HepG2 (cell line): ENCODE data around the gene ZNF184. TPM values are rescaled to one million over a fixed set of nuclear protein-coding genes. Genes with fewer than 3 reads are reported as not detected.

Experiments used
- ARID4A ChIP-seq: sonication (generic); formaldehyde crosslinking; IDR thresholded peaks from 2 replicates; pipeline ENCODE4 v1.5.0; 2020; ENCODE audit warnings: mild to moderate bottlenecking, missing genetic modification reagents, borderline replicate concordance
- CREB1 ChIP-seq, 2 experiments: fragments of 450-650 bp in 1 of 2; IDR thresholded peaks; 2 replicates each; pipeline ENCODE4 v1.6.1; 2016 to 2017; ENCODE audit warnings: control low read depth in 1 of 2, mild to moderate bottlenecking in 1 of 2, missing compliant biosample characterization in 1 of 2, missing genetic modification characterization in 1 of 2
- FOSL2 ChIP-seq: sonication (generic); formaldehyde crosslinking; IDR thresholded peaks from 2 replicates; pipeline ENCODE4 v1.4.0; 2020; ENCODE audit warnings: missing genetic modification reagents
- GFI1 ChIP-seq: sonication (generic); formaldehyde crosslinking; IDR thresholded peaks from 2 replicates; pipeline ENCODE4 v1.5.0; 2020; ENCODE audit warnings: missing genetic modification reagents, mild to moderate bottlenecking, borderline replicate concordance
- JUND ChIP-seq: sonication (generic); formaldehyde crosslinking; IDR thresholded peaks from 2 replicates; pipeline ENCODE4 v1.8.0; 2022; ENCODE audit warnings: mild to moderate bottlenecking, missing genetic modification reagents
- KAT7 ChIP-seq: IDR thresholded peaks from 2 replicates; pipeline ENCODE4 v1.6.1; 2018; ENCODE audit warnings: borderline replicate concordance, missing compliant biosample characterization
- MIXL1 ChIP-seq: IDR thresholded peaks from 2 replicates; pipeline ENCODE4 v1.6.1; 2016
- NAIF1 ChIP-seq: sonication (generic); formaldehyde crosslinking; IDR thresholded peaks from 2 replicates; pipeline ENCODE4 v1.5.0; 2020; ENCODE audit warnings: mild to moderate bottlenecking, missing genetic modification reagents, borderline replicate concordance
- POLR2G ChIP-seq: fragments of 200-400 bp; formaldehyde crosslinking; IDR thresholded peaks from 2 replicates; pipeline ENCODE4 v1.6.1; 2018; ENCODE audit warnings: mild to moderate bottlenecking, low read depth, low read length, moderate library complexity
- SALL1 ChIP-seq: sonication (generic); formaldehyde crosslinking; IDR thresholded peaks from 2 replicates; pipeline ENCODE4 v1.8.0; 2022; ENCODE audit warnings: mild to moderate bottlenecking, missing genetic modification reagents
- SP5 ChIP-seq: IDR thresholded peaks from 2 replicates; pipeline ENCODE4 v1.6.1; 2016; ENCODE audit warnings: low read depth, borderline replicate concordance
- TBX3 ChIP-seq: fragments of 450-650 bp; IDR thresholded peaks from 2 replicates; pipeline ENCODE4 v1.6.1; 2017; ENCODE audit warnings: antibody characterized with exemption, mild to moderate bottlenecking, inconsistent platforms, borderline replicate concordance
- ZFP62 ChIP-seq: sonication (generic); formaldehyde crosslinking; IDR thresholded peaks from 2 replicates; pipeline ENCODE4 v1.4.0; 2020; ENCODE audit warnings: missing genetic modification reagents
- ZNF318 ChIP-seq: sonication (generic); formaldehyde crosslinking; IDR thresholded peaks from 2 replicates; pipeline ENCODE4 v1.4.0; 2020; ENCODE audit warnings: mild to moderate bottlenecking, missing genetic modification reagents
- ZNF556 ChIP-seq: sonication (generic); formaldehyde crosslinking; IDR thresholded peaks from 2 replicates; pipeline ENCODE4 v1.4.0; 2020; ENCODE audit warnings: mild to moderate bottlenecking, missing genetic modification reagents, borderline replicate concordance
- ZNF570 ChIP-seq: sonication (generic); formaldehyde crosslinking; IDR thresholded peaks from 2 replicates; pipeline ENCODE4 v1.4.0; 2020; ENCODE audit warnings: mild to moderate bottlenecking, missing genetic modification reagents, borderline replicate concordance
- polyA plus RNA-seq, 8 experiments: library from polyadenylated mRNA; depleted of rRNA in 3 of 8; stranded (reverse) in 7 of 8; unstranded in 1 of 8; fragments of >200 nt; fragmentation: Illumina TruSeq in 4 of 8; extraction: Trizol in 4 of 8; gene quantifications; 2 replicates each; pipeline versions ENCODE4 v1.2.1 to v1.2.3, GENCODE V29; 2011 to 2016; ENCODE audit warnings: low read depth in 4 of 8, missing spikeins in 1 of 8, mixed read lengths in 1 of 8; ENCODE audit not compliant: insufficient read depth in 1 of 8
- total RNA-seq, 5 experiments: library from RNA; depleted of rRNA; stranded (reverse); fragments of >200 nt; fragmentation: Illumina TruSeq; extraction: Trizol; gene quantifications; 2 replicates each; pipeline ENCODE4 v1.2.3, GENCODE V29; 2016; ENCODE audit warnings: low read depth in 1 of 5

The ZNF184 gene
- total and polyA plus RNA-seq, 2 of the 13 experiments (the other 11 are each of a cell fraction or from before 2014, with no cell fraction given) = 2.1 to 10.1 TPM

- TF ChIP-seq ZFP62 (CRISPR knock-in tag) (no peak), MIXL1 (CRISPR knock-in tag) (0 out of 2 replicates have a peak, but pooled peaks have one; percentile 49), TBX3 (peak; percentile 44; the same call in 1 of the 2 replicates), SP5 (CRISPR knock-in tag) (0 out of 2 replicates have a peak, but pooled peaks have one; percentile 15), ZNF318 (peak; percentile 85; the same call in 1 of the 2 replicates), POLR2G (no peak), GFI1 (CRISPR knock-in tag) (peak; percentile 41; the same call in 1 of the 2 replicates), ZNF556 (CRISPR knock-in tag) (peak; percentile 67; the same call in 1 of the 2 replicates), JUND (CRISPR knock-in tag) (peak; percentile 47; the same call in 1 of the 2 replicates), NAIF1 (no peak; the same call in none of the 2 replicates), FOSL2 (CRISPR knock-in tag) (peak; percentile 70), KAT7 (0 out of 2 replicates have a peak, but pooled peaks have one; percentile 43), ZNF570 (CRISPR knock-in tag) (no peak), CREB1 (IDR thresholded peaks at IDR 0.05) (peak; percentile 97), CREB1 (CRISPR knock-in tag; IDR thresholded peaks at IDR 0.05) (peak; percentile 98), ARID4A (CRISPR knock-in tag) (peak; percentile 60; the same call in 1 of the 2 replicates), SALL1 (CRISPR knock-in tag) (peak; percentile 71)
Observed at GRCh38 chr6:27495386-27496135, 22.7 kb upstream of the ZNF184 start (continued).
